DMS153 treated with DMSO at 0.1 percent for 48 hours (cell line): ENCODE results near the gene GPD1.
"Not testable (repeated sequence)": the region's sequence is repeated elsewhere in the genome, so short reads cannot be mapped to it uniquely, and the experiment has no call there.

Experiments
- DNase-seq: peaks from one replicate; lab custom pipeline; 2025; ENCODE audit not compliant: unreplicated experiment; lab: John Stamatoyannopoulos, UW

Gene GPD1

GRCh38 chr12:50120521-50120920 lies 16.7 kb downstream of the GPD1 start:
- DNase-seq, result no peak

DNA sequence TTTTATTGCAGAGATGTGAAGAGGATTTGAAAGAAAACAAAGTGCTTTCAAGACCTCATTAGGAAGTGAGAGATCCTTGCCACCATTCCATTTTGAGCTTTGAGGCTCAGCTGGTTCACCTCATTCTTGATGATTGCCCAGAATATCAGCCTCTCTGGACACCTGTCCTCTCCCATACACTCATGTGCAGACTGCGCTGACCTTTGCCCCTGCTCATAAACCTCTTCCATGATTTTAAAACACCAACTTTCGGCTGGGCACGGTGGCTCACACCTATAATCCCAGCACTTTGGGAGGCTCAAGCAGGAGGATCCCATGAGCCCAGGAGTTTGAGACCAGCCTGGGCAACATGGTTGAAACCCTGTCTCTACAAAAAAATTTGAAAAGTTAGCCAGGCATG lies 17.1 kb downstream of the GPD1 start:
- no peak for DNase-seq

DNA sequence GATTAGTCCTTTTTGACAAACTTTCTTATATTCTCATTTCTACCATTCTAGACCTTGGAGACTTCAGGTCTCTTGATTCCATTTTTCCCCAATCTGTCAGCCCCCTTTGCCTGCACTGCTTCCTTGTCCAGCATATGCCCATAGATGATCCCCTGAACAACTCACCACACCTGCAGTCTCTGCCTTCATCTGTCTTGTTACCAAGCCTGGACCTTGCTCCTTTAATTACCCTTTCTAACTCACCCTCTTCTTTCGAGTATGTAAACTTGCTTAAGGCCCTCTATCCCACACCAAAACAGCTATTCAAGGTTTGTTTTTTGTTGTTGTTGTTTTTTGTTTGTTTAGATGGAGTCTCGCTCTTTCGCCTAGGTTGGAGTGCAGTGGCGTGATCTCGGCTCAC lies 17.8 kb downstream of the GPD1 start:
- DNase-seq, result no peak

- no peak for DNase-seq
Measured at GRCh38 chr12:50123203-50123602, 19.4 kb downstream of the GPD1 start.

GRCh38 chr12:50127546-50127945 lies 23.7 kb downstream of the GPD1 start:
- DNase-seq, result no peak

- no peak for DNase-seq
Measured at GRCh38 chr12:50129290-50129689, 25.5 kb downstream of the GPD1 start.

- DNase-seq, result no peak
Measured at GRCh38 chr12:50132505-50133135, 28.8 kb downstream of the GPD1 start.

DNA sequence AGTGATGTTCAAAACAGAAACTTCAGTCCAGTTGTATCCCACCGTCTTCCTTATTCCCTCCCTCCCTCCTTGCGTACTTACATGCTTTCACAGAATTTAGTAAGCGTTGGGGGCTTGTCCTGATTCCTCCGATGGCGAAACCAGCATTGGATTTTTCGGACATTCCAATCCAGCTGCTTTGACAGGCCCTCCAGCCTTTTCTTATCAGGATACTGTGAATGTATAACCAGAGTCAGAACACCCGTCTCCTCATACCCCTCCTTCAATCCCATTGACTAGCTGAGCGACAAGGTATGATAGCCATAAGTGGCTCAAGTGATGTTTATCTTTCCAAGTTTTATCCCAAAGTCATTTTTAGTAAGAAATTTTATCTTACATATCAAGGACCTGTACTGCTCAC lies 39.2 kb downstream of the GPD1 start:
- DNase-seq, result no peak

GRCh38 chr12:50145439-50145838 lies 41.6 kb downstream of the GPD1 start:
- DNase-seq, result no peak

DNA sequence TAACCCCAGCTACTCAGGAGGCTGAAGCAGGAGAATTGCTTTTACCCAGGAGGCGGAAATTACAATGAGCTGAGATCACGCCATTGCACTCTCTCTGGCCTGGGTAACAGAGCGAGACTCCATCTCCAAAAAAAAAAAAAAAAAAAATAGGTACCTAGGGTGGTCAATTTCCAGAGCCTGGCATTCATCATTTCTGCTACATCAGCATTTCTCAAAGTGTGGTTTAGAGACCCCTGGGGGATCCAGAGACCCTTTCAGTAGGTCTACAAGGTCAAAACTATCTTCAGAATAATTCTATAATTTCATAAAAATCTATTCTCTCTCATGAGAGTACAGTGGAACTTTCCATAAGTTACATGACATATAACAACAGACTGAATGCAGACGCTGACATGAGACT lies 43.5 kb downstream of the GPD1 start:
- DNase-seq, result no peak

GRCh38 chr12:50148011-50148410 lies 44.2 kb downstream of the GPD1 start:
- DNase-seq, result not testable (repeated sequence)

GRCh38 chr12:50149311-50149710 lies 45.5 kb downstream of the GPD1 start:
- no peak for DNase-seq

DNA sequence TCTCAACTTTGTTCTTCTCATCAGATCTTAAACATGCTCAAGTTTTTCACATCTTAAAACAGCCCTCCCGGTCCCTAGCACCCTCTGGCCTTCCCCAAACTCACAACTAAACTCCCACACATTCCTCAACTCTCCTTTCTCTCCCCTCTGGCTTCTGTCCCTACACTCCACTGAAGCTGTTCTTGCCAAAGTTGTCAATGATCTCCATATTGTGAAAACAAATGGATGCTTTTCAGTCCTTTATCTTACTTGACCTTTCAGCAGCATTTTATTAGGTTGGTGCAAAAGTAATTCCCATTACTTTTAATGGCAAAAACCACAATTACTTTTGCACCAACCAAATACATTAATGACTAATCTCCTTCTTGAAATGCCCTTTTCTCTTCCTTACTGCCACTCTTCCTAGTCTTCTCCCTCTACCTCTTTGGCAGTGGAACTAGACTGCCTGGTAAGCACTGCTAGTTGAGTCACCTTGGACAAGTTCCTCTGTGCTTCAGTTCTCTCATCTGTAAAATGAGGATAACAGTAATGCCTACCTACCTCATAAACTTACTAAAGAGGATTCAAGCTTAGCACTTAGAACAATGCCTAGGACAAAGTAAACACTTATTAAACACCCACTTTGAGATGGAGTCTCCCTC lies 47.4 kb downstream of the GPD1 start:
- no peak for DNase-seq

- not testable (repeated sequence) for DNase-seq
Measured at GRCh38 chr12:50154947-50155346, 51.1 kb downstream of the GPD1 start.

DNA sequence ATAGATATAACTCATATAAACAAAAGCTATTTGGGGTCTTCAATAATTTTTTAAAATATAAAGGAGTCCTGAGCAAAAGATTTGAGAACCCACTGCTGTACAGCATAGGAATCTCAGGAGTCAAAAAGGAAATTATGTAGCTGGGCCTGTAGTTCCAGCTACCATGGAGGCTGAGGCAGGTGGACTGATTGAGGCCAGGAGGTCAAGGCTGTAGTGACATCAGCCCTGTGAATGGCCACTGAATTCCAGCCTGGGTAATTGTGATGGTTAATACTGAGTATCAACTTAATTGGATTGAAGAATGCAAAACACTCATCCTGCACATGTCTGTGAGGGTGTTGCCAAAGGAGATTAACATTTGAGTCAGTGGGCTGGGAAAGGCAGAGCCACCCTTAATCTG lies 52.8 kb downstream of the GPD1 start:
- no peak for DNase-seq

GRCh38 chr12:50157259-50157658 lies 53.5 kb downstream of the GPD1 start:
- no peak for DNase-seq

- no peak for DNase-seq
Measured at GRCh38 chr12:50160643-50161042, 56.8 kb downstream of the GPD1 start.
